SK-N-SH treated with all-trans-retinoic acid at 6 μM for 48 hours (cell line): ENCODE data around the gene AK3.

Source experiments
- ATAC-seq: fragments of 200-7000 bp; cut with Tn5 transposase; 3 replicates; pipeline ENCODE4 v1.9.1; 2020; ENCODE audit warnings: mild to moderate bottlenecking, moderate library complexity
- CSDC2 ChIP-seq: fragments of 250-450 bp; sonication (Bioruptor Pico); IDR thresholded peaks from 2 replicates; pipeline ENCODE4 v1.5.0; 2020; ENCODE audit warnings: mild to moderate bottlenecking, moderate library complexity
- CSRNP3 ChIP-seq: fragments of 250-450 bp; sonication (Bioruptor Pico); IDR thresholded peaks from 2 replicates; pipeline ENCODE4 v1.5.1; 2021; ENCODE audit warnings: mild to moderate bottlenecking, moderate library complexity
- OSR1 ChIP-seq: fragments of 250-450 bp; sonication (Bioruptor Pico); IDR thresholded peaks from 2 replicates; pipeline ENCODE4 v1.8.0; 2022; ENCODE audit warnings: moderate library complexity, mild to moderate bottlenecking, inconsistent platforms
- PATZ1 ChIP-seq: fragments of 250-450 bp; sonication (Bioruptor Pico); IDR thresholded peaks from 2 replicates; pipeline ENCODE4 v1.8.0; 2020; ENCODE audit warnings: mild to moderate bottlenecking, moderate library complexity, borderline replicate concordance
- POU6F1 ChIP-seq: fragments of 250-450 bp; sonication (Bioruptor Pico); IDR thresholded peaks from 2 replicates; pipeline ENCODE4 v1.8.0; 2021; ENCODE audit warnings: low read depth, mild to moderate bottlenecking, moderate library complexity, borderline replicate concordance
- PPARA ChIP-seq: fragments of 250-450 bp; sonication (Bioruptor Pico); IDR thresholded peaks from 2 replicates; pipeline ENCODE4 v1.5.0; 2020; ENCODE audit warnings: mild to moderate bottlenecking, borderline replicate concordance
- RARB ChIP-seq: fragments of 250-450 bp; sonication (Bioruptor Pico); IDR thresholded peaks from 2 replicates; pipeline ENCODE4 v1.8.0; 2021; ENCODE audit warnings: mild to moderate bottlenecking, moderate library complexity
- SNAI2 ChIP-seq: fragments of 250-450 bp; sonication (Bioruptor Pico); IDR thresholded peaks from 2 replicates; pipeline ENCODE4 v1.5.0; 2020; ENCODE audit warnings: mild to moderate bottlenecking, moderate library complexity
- TCF4 ChIP-seq: fragments of 250-450 bp; sonication (Bioruptor Pico); IDR thresholded peaks from 2 replicates; pipeline ENCODE4 v1.8.0; 2021; ENCODE audit warnings: mild to moderate bottlenecking, moderate library complexity, borderline replicate concordance
- TSHZ2 ChIP-seq: fragments of 250-450 bp; sonication (Bioruptor Pico); IDR thresholded peaks from 2 replicates; pipeline ENCODE4 v1.5.0; 2020; ENCODE audit warnings: mild to moderate bottlenecking, moderate library complexity
- ZC3H10 ChIP-seq: fragments of 250-450 bp; sonication (Bioruptor Pico); IDR thresholded peaks from 2 replicates; pipeline ENCODE4 v1.5.1; 2021; ENCODE audit warnings: mild to moderate bottlenecking, moderate library complexity
- ZFP3 ChIP-seq: fragments of 250-450 bp; sonication (Bioruptor Pico); IDR thresholded peaks from 2 replicates; pipeline ENCODE4 v1.5.0; 2020; ENCODE audit warnings: mild to moderate bottlenecking, moderate library complexity
- ZFP30 ChIP-seq: fragments of 450-650 bp; formaldehyde crosslinking; IDR thresholded peaks from 2 replicates; pipeline ENCODE4 v1.5.0; 2022; ENCODE audit warnings: mild to moderate bottlenecking, moderate library complexity
- TF ChIP-seq, protein P1 (sequence below): fragments of 250-450 bp; sonication (Bioruptor Pico); IDR thresholded peaks from 2 replicates; pipeline ENCODE4 v1.5.1; 2020; ENCODE audit warnings: low read depth, mild to moderate bottlenecking, moderate library complexity

Gene AK3

GRCh38 chr9:4740638-4741364 is at the start of gene AK3:
Gene AK3, minus strand, starts transcription at chr9:4741202. Its CDS starts 115 bp downstream, at chr9:4741087.
- TF ChIP-seq ZC3H10 (CRISPR knock-in tag) (no peak), PATZ1 (CRISPR knock-in tag) (no peak)
- TF ChIP-seq, protein P1, sequence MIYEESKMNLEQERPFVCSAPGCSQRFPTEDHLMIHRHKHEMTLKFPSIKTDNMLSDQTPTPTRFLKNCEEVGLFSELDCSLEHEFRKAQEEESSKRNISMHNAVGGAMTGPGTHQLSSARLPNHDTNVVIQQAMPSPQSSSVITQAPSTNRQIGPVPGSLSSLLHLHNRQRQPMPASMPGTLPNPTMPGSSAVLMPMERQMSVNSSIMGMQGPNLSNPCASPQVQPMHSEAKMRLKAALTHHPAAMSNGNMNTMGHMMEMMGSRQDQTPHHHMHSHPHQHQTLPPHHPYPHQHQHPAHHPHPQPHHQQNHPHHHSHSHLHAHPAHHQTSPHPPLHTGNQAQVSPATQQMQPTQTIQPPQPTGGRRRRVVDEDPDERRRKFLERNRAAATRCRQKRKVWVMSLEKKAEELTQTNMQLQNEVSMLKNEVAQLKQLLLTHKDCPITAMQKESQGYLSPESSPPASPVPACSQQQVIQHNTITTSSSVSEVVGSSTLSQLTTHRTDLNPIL (CRISPR knock-in tag) = no peak
- ATAC-seq = peak; percentile 94

- no peak for ATAC-seq
- TF ChIP-seq PATZ1 (CRISPR knock-in tag) = no peak
- TF ChIP-seq ZFP3 (CRISPR knock-in tag) = no peak
- TF ChIP-seq TCF4 (CRISPR knock-in tag) = no peak
- no peak for TF ChIP-seq RARB (CRISPR knock-in tag)
- TF ChIP-seq OSR1 (CRISPR knock-in tag) = no peak
- TF ChIP-seq ZC3H10 (CRISPR knock-in tag) = no peak
These were observed 47.7 kb upstream of the AK3 start for GRCh38 chr9:4788703-4789102.

DNA sequence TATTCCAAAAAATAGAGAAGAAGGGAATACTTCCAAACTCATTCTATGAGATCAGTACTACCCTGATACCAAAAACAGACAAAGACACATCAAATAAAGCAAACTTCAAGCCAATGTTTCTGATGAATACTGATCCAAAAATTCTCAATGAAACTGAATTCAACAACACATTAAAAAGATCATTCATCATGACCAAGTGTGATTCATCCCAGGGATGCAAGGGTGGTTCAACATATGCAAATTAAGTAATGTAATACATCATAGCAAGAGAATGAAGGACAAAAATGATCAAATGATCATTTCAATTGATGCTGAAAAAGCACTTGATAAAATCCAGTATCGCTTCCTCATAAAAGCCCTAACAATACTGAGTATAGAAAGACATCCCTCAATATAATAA is 46.9 kb upstream of the AK3 start:
- TF ChIP-seq, protein P1 (CRISPR knock-in tag) = no peak
- ATAC-seq = no peak

DNA sequence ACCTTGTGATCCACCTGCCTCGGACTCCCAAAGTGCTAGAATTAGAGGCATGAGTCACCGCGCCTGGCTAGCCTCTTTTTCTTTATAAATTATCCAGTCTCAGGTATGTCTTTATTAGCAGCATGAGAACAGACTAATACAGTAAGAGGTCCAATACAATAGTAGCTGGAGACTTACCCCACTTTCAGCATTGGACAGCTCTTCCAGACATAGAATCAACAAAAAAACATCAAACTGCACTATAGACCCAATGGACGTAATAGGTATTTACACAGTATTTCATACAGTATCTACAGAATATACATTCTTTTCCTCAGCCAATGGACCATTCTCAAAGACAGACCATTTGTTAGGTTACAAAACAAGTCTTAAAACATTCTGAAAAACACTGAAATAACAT is 45.6 kb upstream of the AK3 start:
- no peak for TF ChIP-seq ZFP30 (CRISPR knock-in tag)
- TF ChIP-seq TCF4 (CRISPR knock-in tag) = no peak
- no peak for TF ChIP-seq RARB (CRISPR knock-in tag)
- TF ChIP-seq CSRNP3 (CRISPR knock-in tag) = no peak
- TF ChIP-seq, protein P1 (CRISPR knock-in tag) = no peak
- no peak for TF ChIP-seq CSDC2 (CRISPR knock-in tag)
- no peak for TF ChIP-seq ZFP3 (CRISPR knock-in tag)
- no peak for TF ChIP-seq POU6F1 (CRISPR knock-in tag)
- TF ChIP-seq TSHZ2 = no peak
- no peak for TF ChIP-seq SNAI2 (CRISPR knock-in tag)
- TF ChIP-seq PPARA = no peak
- TF ChIP-seq PATZ1 (CRISPR knock-in tag) = no peak
- TF ChIP-seq, all 23 proteins: peak for 0
- no peak for ATAC-seq
